ENCODE results near the gene KCNQ1.

DNA sequence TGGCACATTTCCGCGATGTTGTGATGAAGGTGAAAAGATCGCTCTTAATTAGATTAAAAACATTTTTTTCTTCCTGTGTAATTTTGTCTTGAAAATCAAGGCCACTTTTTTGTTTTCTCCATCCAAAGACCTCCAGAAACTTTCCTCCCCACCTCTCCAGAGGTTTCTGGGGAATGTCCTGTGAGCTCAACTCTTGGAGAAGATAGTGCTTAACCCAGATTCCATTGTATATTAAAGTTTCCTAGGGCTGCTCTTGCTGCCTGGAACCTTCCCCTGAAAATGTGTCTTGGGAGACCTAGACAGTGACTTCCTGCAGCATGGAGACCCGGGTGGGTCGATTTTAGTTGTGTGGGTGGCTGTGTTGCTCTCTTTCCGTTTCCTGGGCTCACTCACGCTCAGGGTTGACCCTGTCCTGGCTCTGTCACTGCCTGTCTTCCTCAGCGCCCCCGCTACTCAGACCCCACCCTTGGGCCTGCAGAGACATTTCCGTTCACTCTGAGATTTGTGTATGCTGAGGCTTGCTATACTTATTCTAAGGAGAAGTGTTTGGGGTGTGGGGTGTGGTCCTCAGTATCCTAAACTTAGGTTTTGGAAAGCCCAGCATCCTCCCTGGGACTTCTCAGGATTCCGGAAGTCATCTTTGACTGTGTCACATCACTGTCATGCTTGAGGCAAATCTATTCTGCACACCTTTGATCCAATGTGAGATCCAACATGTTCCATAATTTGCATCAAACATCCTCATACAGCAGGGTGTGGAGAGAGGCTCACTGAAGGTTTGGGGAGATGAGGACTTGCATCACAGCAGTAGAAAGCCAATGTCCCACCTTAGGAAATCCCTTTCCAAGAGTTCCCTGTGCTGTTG is 207.8 kb downstream of the KCNQ1 start:
- TF ChIP-seq, protein P1, sequence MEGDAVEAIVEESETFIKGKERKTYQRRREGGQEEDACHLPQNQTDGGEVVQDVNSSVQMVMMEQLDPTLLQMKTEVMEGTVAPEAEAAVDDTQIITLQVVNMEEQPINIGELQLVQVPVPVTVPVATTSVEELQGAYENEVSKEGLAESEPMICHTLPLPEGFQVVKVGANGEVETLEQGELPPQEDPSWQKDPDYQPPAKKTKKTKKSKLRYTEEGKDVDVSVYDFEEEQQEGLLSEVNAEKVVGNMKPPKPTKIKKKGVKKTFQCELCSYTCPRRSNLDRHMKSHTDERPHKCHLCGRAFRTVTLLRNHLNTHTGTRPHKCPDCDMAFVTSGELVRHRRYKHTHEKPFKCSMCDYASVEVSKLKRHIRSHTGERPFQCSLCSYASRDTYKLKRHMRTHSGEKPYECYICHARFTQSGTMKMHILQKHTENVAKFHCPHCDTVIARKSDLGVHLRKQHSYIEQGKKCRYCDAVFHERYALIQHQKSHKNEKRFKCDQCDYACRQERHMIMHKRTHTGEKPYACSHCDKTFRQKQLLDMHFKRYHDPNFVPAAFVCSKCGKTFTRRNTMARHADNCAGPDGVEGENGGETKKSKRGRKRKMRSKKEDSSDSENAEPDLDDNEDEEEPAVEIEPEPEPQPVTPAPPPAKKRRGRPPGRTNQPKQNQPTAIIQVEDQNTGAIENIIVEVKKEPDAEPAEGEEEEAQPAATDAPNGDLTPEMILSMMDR (IDR thresholded peaks at IDR 0.05), result no peak
- no peak for TF ChIP-seq POLR2AphosphoS5 (IDR thresholded peaks at IDR 0.05)
